GM19467 (cell line): ENCODE data around the gene PEX11B.

Source experiments
- ATAC-seq: cut with Tn5 transposase; IDR thresholded peaks from one replicate; pipeline ENCODE4 v1.9.1; 2021; ENCODE audit warnings: mild to moderate bottlenecking, moderate library complexity; ENCODE audit not compliant: unreplicated experiment

The PEX11B gene, protein sequence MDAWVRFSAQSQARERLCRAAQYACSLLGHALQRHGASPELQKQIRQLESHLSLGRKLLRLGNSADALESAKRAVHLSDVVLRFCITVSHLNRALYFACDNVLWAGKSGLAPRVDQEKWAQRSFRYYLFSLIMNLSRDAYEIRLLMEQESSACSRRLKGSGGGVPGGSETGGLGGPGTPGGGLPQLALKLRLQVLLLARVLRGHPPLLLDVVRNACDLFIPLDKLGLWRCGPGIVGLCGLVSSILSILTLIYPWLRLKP

DNA sequence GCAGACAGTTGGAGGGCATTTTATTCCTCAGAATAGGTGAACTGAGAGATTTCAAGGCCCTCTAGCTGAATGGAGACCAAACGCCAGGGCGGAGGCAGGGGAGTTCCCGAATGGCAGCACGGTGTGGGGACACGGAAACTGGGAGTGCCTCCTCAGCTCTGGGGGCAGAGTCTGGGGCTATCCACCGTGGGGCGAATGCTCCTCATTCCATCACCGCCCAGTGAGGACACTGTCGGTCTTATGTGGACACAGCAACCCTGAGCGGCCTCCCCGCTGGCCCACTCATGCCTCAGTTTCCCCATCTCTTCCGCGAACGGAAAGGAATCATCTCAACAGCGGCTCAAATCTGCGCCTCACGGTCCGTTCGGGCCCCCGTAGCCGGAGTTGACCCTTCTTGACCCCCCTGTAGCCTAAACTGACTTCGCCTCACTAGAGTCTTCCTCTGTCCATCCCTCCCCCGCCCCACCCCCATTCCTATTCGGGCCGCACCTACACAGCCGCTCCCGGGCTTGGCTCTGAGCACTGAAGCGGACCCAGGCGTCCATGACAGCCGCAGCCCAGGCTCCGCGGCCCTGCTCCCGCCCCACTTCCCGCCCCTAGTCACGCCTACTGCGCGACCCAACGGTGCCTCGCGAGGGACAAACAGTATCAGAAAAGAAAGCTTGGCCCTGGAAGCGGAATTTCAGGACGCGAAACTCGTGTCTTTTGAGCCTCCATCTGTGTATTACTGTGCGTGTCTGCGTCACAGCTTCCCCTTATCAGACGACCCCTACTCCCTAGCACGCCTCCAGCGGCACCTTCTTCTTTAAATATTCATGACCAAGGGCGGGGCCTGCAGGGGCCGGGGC is at the start of gene PEX11B:
Gene PEX11B, minus strand, starts transcription at position 574 of the 848 bp plus-strand sequence. Its CDS starts 29 bp downstream, at position 545.
- ATAC-seq: peak; percentile 54

DNA sequence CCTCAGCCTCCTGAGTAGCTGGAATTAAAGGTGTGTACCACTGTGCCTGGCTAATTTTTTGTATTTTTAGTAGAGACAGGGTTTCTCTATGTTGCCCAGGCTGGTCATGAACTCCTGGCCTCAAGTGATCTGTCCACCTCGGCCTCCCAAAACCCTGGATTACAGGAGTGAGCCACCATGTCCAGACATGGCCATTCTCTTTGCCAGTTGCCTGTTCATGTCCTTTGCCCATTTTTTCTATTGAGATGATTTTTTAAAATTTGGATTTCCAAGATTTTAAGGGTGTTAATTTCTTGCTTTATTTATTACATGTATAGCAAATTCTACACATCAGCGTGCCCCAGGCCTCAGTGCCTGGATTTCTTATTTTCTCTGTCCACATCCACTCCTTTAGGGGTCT is 48.8 kb upstream of the PEX11B start:
- no peak for ATAC-seq

- no peak for ATAC-seq
Observed at GRCh38 chr1:145965119-145965744, 46.7 kb upstream of the PEX11B start.

DNA sequence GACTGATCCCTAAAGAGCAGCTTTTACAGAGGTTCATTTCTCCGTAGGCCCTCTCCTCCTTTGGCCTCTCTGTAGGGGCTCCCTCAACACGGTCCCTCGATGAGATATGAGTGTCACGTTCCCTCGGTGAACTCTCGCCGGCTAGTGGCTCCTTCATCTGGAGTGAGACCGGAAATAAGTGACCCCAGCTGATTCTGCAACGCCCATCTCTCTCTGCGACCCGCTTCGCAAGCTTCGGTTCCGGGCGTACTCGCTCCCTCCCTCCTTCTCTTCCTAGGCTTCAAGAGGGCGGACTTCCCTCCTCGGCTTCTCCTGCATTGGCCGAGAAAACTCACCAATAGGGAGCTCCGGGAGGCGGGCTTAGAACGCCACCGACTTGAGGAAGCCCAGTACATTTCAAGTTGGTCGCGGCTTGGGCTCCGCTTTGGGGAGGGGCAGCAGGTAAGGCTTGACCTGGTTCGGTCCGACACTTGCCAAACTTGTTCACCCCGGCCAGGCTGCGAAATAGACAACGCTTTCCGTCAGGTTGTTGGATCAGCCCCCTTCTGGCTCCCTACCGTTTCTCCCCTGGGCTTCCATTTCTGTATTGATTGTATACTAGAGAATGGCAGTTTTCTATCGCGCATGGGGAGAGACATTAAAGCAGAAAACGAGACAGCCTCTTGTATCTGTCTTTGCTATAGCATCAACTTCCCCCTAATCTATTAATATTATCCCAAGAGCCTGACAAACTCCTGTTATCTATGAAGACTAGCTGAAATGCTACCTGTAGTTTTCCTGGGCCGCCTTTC is 46.0 kb upstream of the PEX11B start, which contains the start of the genes ANKRD34A and POLR3GL:
Gene ANKRD34A, minus strand, starts transcription at position 248 of the 791 bp plus-strand sequence. CDS start 2,816 bp downstream, outside the sequence.
Gene POLR3GL, plus strand, starts transcription at position 363 of the 791 bp plus-strand sequence. CDS start 10,176 bp downstream, outside the sequence.
- peak; percentile 93 for ATAC-seq

DNA sequence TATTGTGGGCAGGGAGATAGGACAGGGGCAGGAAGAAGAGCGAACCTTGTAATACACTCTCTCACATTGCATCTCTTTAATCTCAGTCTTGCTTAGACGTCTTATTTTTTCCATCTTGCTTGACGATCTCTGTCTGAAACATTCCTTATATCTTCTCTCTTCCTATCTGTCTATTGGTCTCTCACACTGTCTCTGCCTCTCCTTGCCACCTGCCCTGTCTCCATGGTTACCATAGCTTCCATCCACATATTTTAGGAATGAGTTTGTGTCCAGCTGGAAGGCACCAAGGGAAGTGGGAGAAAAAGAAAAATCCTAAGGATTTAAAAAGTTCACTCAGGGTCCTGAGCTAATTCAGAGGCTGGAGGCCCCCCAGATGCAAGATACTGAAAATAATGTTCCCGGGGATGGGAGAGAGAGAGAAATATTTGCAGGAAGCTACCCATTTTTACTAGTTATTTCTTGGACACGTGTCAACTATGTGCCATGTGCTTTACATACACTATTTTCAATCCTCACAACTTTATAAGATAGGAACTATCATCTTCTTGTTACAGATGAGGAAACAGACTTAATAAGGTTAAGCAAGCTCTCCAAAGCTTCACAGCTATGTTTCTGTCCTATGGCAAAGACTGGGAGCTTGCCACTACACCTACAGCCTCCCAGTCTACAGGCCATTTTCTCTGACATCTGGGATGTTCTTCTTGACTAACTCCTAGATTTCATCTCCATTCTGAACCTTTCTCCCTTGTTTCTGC is 44.9 kb upstream of the PEX11B start:
- no peak for ATAC-seq

DNA sequence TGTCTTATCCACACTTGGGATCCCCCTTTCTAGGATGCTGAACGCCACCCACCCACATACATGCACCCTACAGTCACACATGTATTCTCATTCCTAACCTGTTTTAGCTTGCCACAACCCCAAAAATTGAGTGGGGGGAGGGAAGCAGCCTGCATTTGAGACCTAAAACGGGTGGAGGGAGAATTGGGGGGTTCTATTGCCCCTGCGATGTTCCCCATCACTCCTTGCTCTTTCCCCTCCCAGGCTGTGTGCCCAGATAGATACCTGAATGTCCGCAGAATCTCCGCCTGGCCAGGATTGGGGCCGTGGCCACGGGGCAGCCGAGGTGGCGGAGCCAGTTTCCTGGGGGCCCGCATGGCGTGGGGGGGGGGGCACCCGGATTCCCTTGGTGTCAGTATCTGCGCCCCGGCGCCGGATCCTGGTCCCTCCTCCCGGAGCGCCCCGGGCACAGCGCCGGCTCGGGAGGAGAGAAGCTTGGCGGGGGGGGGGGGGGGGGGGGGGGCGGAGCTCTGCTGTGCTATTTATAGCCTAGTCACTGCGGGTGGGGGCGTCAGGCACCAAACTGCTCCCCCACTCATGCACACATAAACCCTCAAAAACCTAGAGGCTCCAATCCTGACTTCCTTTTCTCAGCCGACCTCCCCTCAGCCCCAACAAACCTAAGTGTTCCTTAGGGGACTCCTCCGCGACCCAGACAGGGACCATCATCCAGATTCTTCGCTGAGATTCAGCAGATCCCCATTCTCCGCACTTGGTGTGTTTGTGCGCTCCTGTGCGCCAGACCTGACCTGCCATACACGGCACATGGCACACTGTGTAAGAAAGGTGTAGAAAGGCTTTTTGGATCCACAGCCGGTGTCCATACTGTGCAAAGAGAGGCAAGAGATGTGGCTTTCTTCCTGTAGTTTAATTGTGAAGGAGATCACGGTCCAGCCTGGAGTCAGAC is 43.9 kb upstream of the PEX11B start:
- ATAC-seq: no peak

- no peak for ATAC-seq
Observed at GRCh38 chr1:145961425-145962156, 43.1 kb upstream of the PEX11B start.

GRCh38 chr1:145961109-145961424 is 42.5 kb upstream of the PEX11B start:
- no peak for ATAC-seq

DNA sequence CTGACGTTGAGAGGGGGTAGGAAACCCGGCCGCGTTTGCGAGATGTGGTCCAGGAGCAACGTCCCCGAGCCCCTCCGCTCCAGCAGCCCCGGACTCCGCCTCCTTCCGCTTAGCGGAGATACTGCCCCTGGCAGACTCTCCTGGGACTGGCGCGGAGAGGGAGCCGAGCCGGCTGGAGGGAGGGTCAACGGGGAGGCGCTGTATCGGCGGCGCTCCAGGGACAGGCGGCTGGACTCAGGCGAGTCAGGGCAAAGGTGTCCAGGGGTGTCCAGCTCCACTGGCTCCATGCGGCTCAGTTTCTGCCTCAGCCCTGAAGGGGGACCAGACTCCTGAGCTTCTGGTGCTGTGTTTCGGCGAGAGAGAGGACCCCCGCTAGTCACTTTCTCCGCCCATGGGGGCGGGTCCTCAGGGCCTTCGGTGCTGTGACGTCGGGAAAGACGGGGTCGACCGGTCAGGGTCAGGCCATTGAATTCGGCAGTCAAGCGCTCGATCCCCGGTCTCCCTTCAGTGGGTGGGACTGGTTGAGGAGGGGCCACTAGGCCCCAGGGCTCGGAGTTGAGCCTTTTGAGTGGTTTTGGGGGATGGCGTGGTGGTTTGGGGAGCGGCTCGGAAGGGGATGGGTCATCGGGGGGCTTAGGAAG is 42.1 kb upstream of the PEX11B start:
- ATAC-seq: no peak

DNA sequence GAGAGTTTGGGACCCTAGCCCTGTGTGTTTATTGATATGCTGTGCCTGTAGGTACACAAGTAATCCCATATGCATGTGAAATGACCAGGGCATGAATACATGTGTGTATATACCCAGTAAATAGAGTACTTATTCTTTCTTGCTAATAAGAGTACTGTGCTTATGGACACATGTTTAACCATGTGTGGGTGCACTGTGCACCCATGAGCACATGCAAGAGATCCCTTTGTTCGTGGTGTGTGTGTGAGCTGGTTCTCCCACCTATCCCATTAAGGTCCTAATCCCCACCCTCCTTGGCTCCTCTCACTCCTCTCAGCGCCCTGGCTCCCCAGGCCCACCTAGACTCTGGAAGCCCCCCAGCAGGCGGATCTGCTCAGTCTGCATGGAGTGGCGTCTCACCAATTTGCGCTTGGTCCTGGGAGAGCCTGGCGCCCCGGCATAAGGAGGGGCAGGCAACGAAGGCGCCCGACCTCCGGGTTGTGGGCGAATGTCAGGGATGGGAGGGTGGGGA is 41.5 kb upstream of the PEX11B start:
- ATAC-seq: no peak

DNA sequence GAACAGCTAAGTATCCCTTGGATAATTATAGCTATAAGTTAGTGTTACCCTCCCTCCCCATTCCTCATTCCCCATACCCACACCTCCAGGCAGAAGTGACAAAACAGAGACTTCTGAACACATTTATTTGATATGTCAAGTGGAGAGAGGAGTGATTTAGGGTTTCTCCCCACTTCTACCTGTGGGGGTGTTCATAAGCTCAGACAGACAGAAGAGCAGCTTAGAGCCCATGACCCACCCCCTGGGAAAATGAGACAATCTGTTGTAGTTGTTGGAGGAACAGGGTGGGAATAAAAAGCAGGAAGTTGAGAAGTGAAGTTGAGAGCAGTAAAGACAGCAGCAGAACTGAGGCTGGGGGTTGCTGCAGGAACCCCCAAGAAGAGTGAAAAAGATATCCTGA is 40.8 kb upstream of the PEX11B start:
- ATAC-seq: no peak

GRCh38 chr1:145958734-145959133 is 40.2 kb upstream of the PEX11B start:
- no peak for ATAC-seq

DNA sequence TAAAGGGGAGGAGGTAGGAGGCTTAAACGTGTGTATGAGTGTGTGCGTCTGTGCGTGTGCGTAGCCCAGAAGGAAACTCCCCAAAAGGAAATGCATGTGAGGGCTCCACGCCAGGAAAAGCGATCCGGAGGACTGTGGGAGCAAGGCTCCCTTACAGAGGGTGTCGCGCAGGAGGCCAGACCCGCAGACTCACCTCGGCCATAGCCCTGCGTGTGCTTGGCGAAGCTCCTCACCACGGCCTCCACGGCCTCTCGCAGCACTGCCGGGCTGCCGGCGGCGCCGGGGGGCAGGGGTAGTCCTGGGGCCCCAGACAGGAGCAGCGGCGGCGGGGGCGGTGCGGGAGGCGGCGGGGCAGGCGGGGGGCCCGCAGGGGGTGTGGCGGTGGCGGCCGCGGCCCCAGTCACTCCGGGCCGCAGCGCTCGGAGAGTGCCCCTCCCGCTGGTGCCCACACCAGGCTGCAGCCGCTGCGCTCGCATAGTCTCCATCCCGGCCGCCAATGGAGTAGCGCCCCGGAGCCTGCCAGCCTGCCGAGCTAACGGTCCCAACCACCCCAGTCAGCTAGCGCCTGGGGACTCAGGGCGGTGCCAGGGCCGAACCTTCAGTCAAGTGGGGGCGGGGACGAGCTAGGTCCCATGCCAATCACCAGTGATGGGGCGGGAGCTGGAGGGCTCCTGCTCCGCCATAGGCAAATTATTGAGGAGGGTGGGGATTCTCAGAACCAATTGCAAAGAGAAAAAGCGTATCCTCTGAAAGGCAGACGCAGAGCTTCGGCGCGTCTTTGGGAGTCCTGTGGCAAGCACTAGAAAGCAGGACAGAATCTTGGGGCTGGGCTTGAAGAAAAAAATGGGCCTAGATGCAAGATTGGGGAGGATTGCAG is 39.2 kb upstream of the PEX11B start, which contains the start of gene LIX1L:
Gene LIX1L, minus strand, starts transcription at position 575 of the 877 bp plus-strand sequence. Its CDS starts 90 bp downstream, at position 485.
- ATAC-seq: peak; percentile 79

DNA sequence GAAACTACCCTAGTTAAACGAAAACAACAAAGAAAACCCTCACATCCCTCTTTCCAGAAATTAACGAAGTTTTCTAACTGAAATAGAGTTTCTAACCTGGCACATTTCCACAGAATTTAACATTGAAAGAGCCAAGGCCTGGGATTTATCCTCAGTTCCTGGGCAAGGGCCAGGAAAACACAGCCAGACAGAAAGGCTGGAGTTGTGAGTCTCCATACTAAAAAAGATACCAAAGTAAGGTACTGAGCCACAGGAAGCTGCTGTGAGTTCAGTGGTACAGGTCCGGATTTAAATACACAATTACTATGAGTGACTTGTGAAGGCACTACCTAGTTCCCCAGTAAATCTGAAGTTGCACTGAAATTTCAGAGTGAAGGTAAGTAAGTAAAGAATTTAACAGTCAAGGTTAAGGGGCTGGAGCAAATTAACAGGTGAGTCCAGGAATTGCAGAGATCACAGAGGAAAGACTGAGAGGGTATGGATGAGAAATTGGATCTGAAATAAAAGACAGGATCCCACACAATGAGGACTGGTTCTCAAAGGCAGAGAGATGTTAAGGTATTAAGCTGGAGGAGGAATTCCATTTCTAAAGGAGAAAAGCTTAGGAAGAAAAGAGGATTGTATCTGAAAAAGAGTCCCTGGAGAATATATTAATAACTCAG is 38.4 kb upstream of the PEX11B start:
- ATAC-seq: no peak

GRCh38 chr1:145956361-145956760 is 37.8 kb upstream of the PEX11B start:
- no peak for ATAC-seq

- ATAC-seq: no peak
Observed at GRCh38 chr1:145955436-145955835, 36.9 kb upstream of the PEX11B start.
